ENCODE measurements around the gene SPRR3.

SPRR3 gene, protein sequence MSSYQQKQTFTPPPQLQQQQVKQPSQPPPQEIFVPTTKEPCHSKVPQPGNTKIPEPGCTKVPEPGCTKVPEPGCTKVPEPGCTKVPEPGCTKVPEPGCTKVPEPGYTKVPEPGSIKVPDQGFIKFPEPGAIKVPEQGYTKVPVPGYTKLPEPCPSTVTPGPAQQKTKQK

GRCh38 chr1:153001382-153001781, at the start of gene SPRR3:
TSS of gene SPRR3 (plus strand) at chr1:153001749. CDS start at chr1:153003021, 1,272 bp downstream.
- no peak for DNase-seq (ENCODE audit: low read depth in 1 of 2, low spot score in 1 of 2)

GRCh38 chr1:152953761-152954160, 47.8 kb upstream of the SPRR3 start:
- no peak for DNase-seq (ENCODE audit: low read depth in 1 of 2, low spot score in 1 of 2)

DNA sequence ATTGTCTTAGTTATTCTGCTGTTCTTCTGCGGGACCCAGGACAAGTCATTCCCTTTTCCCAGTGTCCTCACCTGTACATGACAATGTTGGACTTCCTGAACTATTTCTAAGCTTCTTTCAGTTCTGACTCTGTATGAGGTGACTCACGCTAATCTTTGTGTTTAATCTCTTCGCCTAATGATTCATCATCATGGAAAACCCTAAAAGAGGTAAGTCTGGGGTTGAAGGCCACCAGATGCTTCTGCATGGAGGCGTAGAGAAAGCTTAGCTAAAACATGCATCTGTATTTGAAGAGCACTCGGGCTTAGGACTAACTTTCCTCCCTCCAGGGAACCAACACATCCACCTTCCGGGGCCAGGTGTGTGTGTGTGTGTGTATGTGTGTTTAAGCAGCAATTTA, 47.1 kb upstream of the SPRR3 start:
- no peak for DNase-seq (ENCODE audit: low read depth in 1 of 2, low spot score in 1 of 2)

- no peak for DNase-seq (ENCODE audit: low read depth in 1 of 2, low spot score in 1 of 2)
These were observed 44.0 kb upstream of the SPRR3 start for GRCh38 chr1:152957561-152957960.

DNA sequence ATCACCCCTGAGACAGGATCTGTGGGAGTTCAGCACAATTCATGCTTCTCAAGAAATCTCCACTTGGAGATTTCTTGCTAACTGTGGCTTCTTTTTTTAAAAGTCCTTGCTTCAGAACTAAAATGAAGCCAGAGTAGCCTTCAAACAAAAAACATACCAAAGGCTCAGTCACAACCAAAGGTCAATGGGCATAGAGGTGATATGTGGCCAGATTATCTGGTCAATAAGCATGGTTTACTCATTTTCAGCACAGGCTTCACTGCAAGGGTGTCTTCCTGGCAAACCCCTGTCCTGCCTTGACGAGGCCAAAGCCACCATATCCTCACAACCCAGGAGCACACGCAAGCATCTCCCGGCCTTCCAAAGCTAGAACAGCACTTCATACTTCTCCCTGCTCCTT, 42.3 kb upstream of the SPRR3 start:
- no peak for DNase-seq (ENCODE audit: low read depth in 1 of 2, low spot score in 1 of 2)

GRCh38 chr1:152959801-152960451, 41.6 kb upstream of the SPRR3 start:
- DNase-seq (ENCODE audit: low read depth in 1 of 2, low spot score in 1 of 2) = no peak

GRCh38 chr1:152960452-152961044, 41.0 kb upstream of the SPRR3 start:
- DNase-seq (ENCODE audit: low read depth in 1 of 2, low spot score in 1 of 2) = no peak

- DNase-seq (ENCODE audit: low read depth in 1 of 2, low spot score in 1 of 2) = no peak
These were observed 40.2 kb upstream of the SPRR3 start for GRCh38 chr1:152961226-152961891.

DNA sequence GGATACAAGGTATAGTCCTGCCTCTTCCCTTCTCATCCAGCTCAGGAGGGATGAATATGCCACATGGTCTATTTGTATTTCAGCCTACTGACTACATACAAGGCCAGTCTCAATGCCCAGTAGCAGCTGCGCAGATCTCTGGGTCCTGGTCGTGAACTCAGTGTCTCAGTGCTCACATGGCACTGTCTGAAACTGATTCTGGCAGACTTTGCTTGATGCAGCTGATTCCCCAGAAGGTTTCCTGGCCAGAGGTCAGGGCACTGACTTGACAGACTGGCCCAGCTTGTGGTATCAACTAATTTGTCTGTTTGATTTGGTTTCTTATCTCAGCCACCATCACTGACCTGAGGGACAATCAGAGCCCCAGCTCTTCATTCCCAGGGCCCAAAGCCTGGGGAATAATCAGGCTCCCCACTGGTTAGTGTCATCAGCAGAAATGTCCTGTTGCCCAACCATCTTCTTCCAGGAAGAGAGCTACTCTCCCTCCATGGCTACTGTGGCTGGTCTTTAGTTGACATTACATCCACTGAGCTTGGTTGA, 38.6 kb upstream of the SPRR3 start:
- DNase-seq (ENCODE audit: low read depth in 1 of 2, low spot score in 1 of 2) = no peak

DNA sequence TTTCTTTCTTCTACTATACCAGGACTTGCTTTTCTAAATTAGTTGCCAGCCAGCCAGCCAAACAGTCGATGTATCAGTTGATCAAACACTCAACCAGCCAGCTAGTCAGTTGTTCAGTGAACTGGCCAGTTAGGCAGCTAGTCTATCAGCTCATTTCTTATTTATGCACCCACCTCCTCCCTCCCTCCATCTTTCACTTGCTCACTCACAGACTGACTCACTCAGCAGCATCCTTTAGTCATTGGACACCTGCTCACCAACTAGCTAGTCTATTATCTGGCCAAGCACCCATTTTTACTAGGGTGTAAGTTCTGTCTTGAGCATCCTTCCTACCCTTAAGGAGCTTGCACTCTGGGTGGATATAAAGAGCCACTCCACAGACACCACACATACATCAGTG, 37.0 kb upstream of the SPRR3 start:
- DNase-seq (ENCODE audit: low read depth in 1 of 2, low spot score in 1 of 2) = no peak

- no peak for DNase-seq (ENCODE audit: low read depth in 1 of 2, low spot score in 1 of 2)
These were observed 35.7 kb upstream of the SPRR3 start for GRCh38 chr1:152965853-152966252.

DNA sequence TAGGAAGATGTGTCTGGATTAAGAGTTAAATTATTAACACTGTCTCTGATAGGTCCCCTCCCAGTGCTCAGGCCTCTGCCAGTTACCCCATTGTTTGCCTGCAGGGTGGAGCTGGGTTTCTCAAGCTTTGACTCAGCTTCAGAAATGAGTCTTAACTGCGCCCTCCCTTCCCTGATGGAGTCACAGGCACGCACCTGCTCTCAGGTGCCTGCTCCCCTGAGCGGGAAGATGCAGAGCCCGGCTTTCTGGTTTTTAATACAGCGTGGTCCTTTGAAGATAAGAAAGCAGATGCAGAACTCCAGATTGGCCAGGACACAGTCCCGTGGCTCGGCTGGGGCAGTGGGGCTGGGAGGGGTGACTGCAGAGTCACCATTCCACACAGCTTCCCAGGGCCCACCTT, 34.3 kb upstream of the SPRR3 start:
- DNase-seq (ENCODE audit: low read depth in 1 of 2, low spot score in 1 of 2) = no peak

DNA sequence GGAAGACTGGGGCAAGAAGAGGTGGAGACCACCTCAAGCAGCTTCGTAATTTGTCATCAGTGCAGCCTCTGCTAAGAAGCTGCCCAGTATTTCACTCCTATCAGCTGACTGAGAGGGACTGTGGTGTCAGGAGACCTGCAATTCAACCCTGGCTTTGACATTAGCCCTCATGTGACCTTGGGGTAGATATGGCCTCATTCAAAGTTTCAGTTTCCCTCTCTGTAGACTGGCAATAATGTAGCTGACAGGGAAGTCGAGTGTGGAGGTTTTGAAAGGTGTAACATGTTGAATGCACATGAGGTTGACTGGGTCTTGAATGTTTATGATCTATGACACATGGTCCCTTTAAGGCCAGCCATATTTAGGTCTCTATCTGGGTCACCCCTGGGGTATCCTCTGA, 33.3 kb upstream of the SPRR3 start:
- DNase-seq (ENCODE audit: low read depth in 1 of 2, low spot score in 1 of 2) = no peak

GRCh38 chr1:152969036-152969435, 32.5 kb upstream of the SPRR3 start:
- no peak for DNase-seq (ENCODE audit: low read depth in 1 of 2, low spot score in 1 of 2)

GRCh38 chr1:152970495-152970894, 31.1 kb upstream of the SPRR3 start, which contains the start of gene SPRR4:
TSS of gene SPRR4 (plus strand) at chr1:152970648. CDS start at chr1:152971891, 1,243 bp downstream.
- DNase-seq (ENCODE audit: low read depth in 1 of 2, low spot score in 1 of 2) = no peak

GRCh38 chr1:152972196-152972886, 29.2 kb upstream of the SPRR3 start:
- DNase-seq (ENCODE audit: low read depth in 1 of 2, low spot score in 1 of 2) = no peak

GRCh38 chr1:152976688-152977087, 24.9 kb upstream of the SPRR3 start:
- no peak for DNase-seq (ENCODE audit: low read depth in 1 of 2, low spot score in 1 of 2)

GRCh38 chr1:152977614-152978013, 23.9 kb upstream of the SPRR3 start:
- no peak for DNase-seq (ENCODE audit: low read depth in 1 of 2, low spot score in 1 of 2)

- no peak for DNase-seq (ENCODE audit: low read depth in 1 of 2, low spot score in 1 of 2)
These were observed 20.9 kb upstream of the SPRR3 start for GRCh38 chr1:152980676-152981075.

DNA sequence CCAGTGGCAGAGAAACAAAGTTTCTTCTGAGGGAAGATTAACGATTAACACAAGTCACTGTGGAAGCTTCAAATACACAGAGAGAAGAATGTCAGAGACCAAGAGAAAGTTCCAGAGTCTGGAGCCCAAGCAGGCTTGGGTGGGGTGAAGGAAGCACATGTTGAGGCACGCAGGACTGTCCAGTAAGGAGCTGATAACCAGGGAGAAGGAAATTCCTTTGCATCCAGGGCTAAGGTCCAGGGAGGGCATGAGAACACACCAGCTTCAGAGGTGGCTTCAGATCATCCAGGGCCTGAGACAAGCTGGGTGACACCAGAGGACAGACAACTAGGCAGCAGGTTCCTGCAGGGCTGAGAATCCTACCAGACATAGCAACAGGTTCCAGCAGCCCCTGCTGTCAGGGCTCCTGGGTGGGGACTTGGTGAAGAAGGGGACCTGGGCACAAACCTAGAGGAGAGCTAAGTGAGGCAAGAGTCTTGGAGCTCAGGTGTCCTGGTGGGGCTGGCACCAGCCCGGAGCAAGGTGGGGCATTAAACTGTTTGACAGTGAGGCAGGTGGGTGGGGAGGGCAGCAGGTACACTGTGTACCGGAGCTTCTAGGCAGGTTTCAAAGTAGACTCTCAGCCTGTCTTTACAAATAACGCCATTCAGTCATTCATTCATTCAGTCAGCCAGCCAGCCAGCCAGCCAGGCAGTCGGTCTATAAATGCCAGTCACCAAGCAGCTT, 20.2 kb upstream of the SPRR3 start:
- DNase-seq (ENCODE audit: low read depth in 1 of 2, low spot score in 1 of 2) = no peak

- DNase-seq (ENCODE audit: low read depth in 1 of 2, low spot score in 1 of 2) = no peak
These were observed 19.5 kb upstream of the SPRR3 start for GRCh38 chr1:152982076-152982475.
